Measurements from ENCODE around the gene FOCAD. TPM values are rescaled to one million over a fixed set of nuclear protein-coding genes. Genes with fewer than 3 reads are reported as not detected.
A peak's percentile ranks its signal among the peaks of the same experiment; 100 is the strongest.

The FOCAD gene
- total RNA-seq, 1 donor from 2014 or later, result 28.7 TPM

GRCh38 chr9:21015995-21016394 lies 331.9 kb downstream of the FOCAD start:
- peak overlapping the region; percentile 80 for H3K27ac Mint-ChIP-seq (ENCODE audit: unreplicated experiment)
- H3K36me3 Mint-ChIP-seq (ENCODE audit: low read depth), result no peaks in the 10 kb centered on the region
- H3K4me3 Mint-ChIP-seq (ENCODE audit: unreplicated experiment), result no peak overlapping the region
- no peak for TF ChIP-seq CTCF (IDR thresholded peaks at IDR 0.05)
- peaks cover 3% of the 10 kb centered on the region for H3K9me3 Mint-ChIP-seq (ENCODE audit: low read depth)
- no peaks in the 10 kb centered on the region for H3K27me3 Mint-ChIP-seq (ENCODE audit: low read depth)
- H3K4me1 Mint-ChIP-seq (ENCODE audit: low read depth), result peaks cover 33% of the 10 kb centered on the region
- no peak for DNase-seq (ENCODE audit: low spot score)

- no peak overlapping the region for H3K4me3 Mint-ChIP-seq (ENCODE audit: unreplicated experiment)
- DNase-seq (ENCODE audit: low spot score), result no peak
- H3K36me3 Mint-ChIP-seq (ENCODE audit: low read depth), result peaks cover 2% of the 10 kb centered on the region
- H3K27ac Mint-ChIP-seq (ENCODE audit: unreplicated experiment), result peak overlapping the region; percentile 80
- H3K27me3 Mint-ChIP-seq (ENCODE audit: low read depth), result no peaks in the 10 kb centered on the region
- peaks cover 3% of the 10 kb centered on the region for H3K9me3 Mint-ChIP-seq (ENCODE audit: low read depth)
- TF ChIP-seq CTCF (IDR thresholded peaks at IDR 0.05), result no peak
- peaks cover 33% of the 10 kb centered on the region for H3K4me1 Mint-ChIP-seq (ENCODE audit: low read depth)
These were observed 332.8 kb downstream of the FOCAD start for GRCh38 chr9:21016701-21017491.

GRCh38 chr9:21018177-21018576 lies 334.1 kb downstream of the FOCAD start:
- no peak for TF ChIP-seq CTCF (IDR thresholded peaks at IDR 0.05)
- H3K27me3 Mint-ChIP-seq (ENCODE audit: low read depth), result no peaks in the 10 kb centered on the region
- no peak for DNase-seq (ENCODE audit: low spot score)
- peaks cover 3% of the 10 kb centered on the region for H3K9me3 Mint-ChIP-seq (ENCODE audit: low read depth)
- H3K36me3 Mint-ChIP-seq (ENCODE audit: low read depth), result peaks cover 4% of the 10 kb centered on the region
- H3K4me1 Mint-ChIP-seq (ENCODE audit: low read depth), result peaks cover 33% of the 10 kb centered on the region
- H3K4me3 Mint-ChIP-seq (ENCODE audit: unreplicated experiment), result no peak overlapping the region
- H3K27ac Mint-ChIP-seq (ENCODE audit: unreplicated experiment), result no peak overlapping the region

GRCh38 chr9:21023861-21024260 lies 339.8 kb downstream of the FOCAD start:
- no peak for DNase-seq (ENCODE audit: low spot score)
- H3K4me1 Mint-ChIP-seq (ENCODE audit: low read depth), result peaks cover 17% of the 10 kb centered on the region
- no peaks in the 10 kb centered on the region for H3K27me3 Mint-ChIP-seq (ENCODE audit: low read depth)
- no peak overlapping the region for H3K27ac Mint-ChIP-seq (ENCODE audit: unreplicated experiment)
- no peak for TF ChIP-seq CTCF (IDR thresholded peaks at IDR 0.05)
- no peaks in the 10 kb centered on the region for H3K9me3 Mint-ChIP-seq (ENCODE audit: low read depth)
- H3K4me3 Mint-ChIP-seq (ENCODE audit: unreplicated experiment), result no peak overlapping the region
- H3K36me3 Mint-ChIP-seq (ENCODE audit: low read depth), result peaks cover 4% of the 10 kb centered on the region

- Mint-ChIP-seq H3K4me1 (ENCODE audit: low read depth) (peaks cover 14% of the 10 kb centered on the region), H3K36me3 (ENCODE audit: low read depth) (peaks cover 1% of the 10 kb centered on the region), H3K9me3 (ENCODE audit: low read depth) (no peaks in the 10 kb centered on the region), H3K4me3 (ENCODE audit: unreplicated experiment) (no peak overlapping the region), H3K27me3 (ENCODE audit: low read depth) (no peaks in the 10 kb centered on the region), H3K27ac (ENCODE audit: unreplicated experiment) (peak overlapping the region; percentile 43)
- no peak for TF ChIP-seq CTCF (IDR thresholded peaks at IDR 0.05)
- DNase-seq (ENCODE audit: low spot score), result no peak
These were observed 343.2 kb downstream of the FOCAD start for GRCh38 chr9:21027295-21027694.

Measured in chondrocyte (in vitro differentiated cells).